ENCODE results near the gene TOPORS.

DNA sequence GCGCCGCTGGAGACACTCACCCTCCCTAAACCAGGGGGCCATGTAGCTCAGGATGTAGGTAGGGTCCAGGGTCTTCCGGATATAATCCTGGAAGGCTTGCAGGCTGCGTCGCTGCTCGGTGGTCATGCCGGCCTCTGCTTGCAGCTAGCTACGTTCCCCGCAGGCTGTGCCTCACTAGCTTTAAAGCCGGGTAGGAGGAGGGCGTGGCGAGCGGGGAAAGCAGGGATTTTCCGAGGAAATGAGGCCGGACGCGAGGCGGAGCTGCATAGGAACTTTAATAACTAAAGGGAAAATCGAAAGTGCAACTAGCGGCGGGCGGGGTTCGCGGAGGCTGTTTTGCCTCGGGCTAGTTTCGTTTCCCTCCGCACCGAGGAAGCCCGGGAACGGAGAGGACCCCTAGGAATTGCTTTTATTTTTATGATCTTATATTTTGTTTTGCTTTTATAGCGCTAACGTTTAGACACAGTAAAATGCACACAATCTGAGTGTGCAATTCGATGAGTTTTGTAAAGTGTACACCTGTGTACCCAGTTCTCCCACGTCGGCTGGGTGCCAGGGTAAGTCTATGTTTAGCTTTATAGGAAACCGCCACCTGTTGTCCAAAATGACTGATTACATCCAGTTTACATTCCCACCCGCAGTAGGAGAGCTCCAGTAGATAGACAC lies 26.2 kb downstream of the TOPORS start, which contains the start of gene RIGI:
- TF ChIP-seq, protein P1, sequence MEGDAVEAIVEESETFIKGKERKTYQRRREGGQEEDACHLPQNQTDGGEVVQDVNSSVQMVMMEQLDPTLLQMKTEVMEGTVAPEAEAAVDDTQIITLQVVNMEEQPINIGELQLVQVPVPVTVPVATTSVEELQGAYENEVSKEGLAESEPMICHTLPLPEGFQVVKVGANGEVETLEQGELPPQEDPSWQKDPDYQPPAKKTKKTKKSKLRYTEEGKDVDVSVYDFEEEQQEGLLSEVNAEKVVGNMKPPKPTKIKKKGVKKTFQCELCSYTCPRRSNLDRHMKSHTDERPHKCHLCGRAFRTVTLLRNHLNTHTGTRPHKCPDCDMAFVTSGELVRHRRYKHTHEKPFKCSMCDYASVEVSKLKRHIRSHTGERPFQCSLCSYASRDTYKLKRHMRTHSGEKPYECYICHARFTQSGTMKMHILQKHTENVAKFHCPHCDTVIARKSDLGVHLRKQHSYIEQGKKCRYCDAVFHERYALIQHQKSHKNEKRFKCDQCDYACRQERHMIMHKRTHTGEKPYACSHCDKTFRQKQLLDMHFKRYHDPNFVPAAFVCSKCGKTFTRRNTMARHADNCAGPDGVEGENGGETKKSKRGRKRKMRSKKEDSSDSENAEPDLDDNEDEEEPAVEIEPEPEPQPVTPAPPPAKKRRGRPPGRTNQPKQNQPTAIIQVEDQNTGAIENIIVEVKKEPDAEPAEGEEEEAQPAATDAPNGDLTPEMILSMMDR (IDR thresholded peaks at IDR 0.05; ENCODE audit: low read length): peak; percentile 66
- no peak for TF ChIP-seq EZH2 (IDR thresholded peaks at IDR 0.05; ENCODE audit: borderline replicate concordance, low read length)
